ENCODE results near the gene EYS.
"Not testable (repeated sequence)": the region's sequence is repeated elsewhere in the genome, so short reads cannot be mapped to it uniquely, and the experiment has no call there.

EYS gene

DNA sequence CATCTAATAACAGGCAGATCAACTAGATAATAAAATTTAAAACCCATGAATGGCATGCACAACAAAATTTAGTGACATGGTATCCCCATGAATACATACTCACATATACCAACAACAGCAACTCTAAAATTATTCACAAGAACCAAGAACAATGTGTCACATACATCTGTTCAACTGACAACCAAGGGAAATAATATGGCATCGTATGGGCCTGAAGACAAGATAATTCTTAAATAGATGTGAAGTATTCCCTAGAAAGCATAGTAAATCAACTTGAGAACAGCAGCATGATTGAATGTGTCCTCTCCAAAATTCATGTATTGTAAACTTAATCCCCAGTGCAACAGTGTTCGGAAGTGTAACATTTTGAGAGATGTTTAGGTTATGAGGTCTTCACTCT is 635.5 kb downstream of the EYS start:
- no peak for DNase-seq

DNA sequence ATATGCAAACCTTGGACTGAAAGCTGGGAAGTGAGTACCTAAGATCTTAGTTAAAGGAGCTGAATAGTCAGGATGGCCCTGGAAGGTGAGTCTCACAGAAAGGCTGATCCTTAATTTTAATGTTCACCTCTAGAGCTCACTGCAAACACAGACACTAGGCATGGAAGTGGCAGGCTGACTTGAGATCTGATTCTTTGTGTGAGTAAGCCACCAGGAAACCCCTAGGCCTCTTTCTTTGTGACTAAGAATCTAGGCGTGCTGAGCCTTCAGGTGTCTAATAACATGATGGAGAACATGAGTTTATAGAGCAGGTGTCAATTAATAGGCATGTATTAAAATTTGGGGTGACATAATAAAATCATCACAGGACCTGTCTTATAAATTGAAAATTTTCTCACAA is 642.2 kb downstream of the EYS start:
- DNase-seq = no peak

GRCh38 chr6:65059568-65059967 is 647.5 kb downstream of the EYS start:
- DNase-seq = no peak

DNA sequence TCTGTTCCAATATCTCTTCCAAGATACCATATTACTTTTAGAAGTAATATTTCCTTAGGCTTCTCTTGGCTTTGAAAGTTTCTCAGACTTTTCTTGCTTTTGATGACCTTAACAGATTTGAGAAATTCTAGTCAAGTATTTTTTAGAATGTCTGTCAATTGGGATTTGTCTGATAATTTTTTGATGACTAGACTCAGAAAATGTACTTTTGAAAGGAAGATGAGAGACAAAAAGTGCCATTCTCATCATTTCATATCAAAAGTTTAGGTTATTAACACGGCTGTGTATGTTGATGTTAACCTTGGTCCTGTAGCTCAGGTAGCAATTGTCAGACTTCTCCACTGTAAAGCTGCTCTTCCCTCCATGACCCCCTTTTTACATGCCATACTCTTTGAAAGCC is 651.5 kb downstream of the EYS start:
- no peak for DNase-seq

- no peak for DNase-seq
These were observed 654.4 kb downstream of the EYS start for GRCh38 chr6:65052626-65053025.

- no peak for DNase-seq
These were observed 661.2 kb downstream of the EYS start for GRCh38 chr6:65045801-65046200.

DNA sequence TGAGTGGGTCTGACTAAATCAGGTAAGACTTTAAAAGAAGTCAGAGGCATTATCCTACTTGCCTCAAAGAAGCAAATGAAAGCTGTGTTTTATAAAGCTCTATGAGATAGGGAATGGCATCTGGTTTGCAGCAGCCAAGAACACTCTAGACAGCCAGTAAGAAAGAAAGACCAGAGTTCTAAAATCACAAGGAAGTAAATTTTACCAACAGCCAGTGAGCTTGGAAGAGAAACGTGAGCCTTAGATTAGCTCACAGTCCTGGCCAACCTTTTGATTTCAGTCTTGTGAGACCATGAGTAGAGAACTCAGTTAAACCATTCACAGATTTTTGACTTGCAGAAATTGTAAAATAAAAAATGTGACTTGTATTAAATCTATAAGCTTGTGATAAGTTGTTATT is 693.0 kb downstream of the EYS start:
- no peak for DNase-seq

DNA sequence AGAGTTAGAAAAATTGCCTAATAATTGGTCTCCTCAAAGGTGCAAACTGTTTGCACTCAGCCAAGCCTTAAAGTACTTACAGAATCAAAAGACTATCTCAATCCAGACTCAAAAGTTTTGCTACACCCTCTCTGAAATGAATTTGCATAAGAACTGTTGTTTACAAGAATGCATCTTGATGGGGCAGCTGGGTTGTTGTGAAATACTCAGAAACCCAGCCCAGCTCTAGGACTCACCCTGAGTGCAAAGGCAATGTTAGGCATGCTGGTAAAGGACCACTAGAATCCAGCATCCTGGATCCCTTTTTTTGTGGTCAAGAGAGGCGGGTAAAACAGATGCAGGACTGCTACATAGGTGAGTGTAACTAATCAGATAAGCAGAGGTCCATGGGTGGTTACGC is 700.2 kb downstream of the EYS start:
- no peak for DNase-seq

GRCh38 chr6:65004283-65004682 is 702.7 kb downstream of the EYS start:
- DNase-seq = no peak

DNA sequence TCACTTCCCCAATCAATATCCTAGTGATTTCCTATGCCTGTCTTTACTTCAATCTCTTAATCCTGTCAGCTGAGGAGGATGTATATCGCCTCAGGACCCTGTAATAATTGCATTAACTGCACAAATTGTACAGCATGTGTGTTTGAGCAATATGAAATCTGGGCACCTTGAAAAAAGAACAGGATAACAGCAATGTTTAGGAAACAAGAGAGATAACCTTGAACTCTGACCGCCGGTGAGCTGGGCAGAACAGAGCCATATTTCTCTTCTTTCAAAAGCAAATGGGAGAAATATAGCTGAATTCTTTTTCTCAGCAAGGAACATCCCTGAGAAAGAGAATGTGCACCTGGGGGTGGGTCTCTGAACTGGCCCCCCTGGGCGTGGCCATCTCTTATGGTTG is 704.1 kb downstream of the EYS start:
- DNase-seq = not testable (repeated sequence)

DNA sequence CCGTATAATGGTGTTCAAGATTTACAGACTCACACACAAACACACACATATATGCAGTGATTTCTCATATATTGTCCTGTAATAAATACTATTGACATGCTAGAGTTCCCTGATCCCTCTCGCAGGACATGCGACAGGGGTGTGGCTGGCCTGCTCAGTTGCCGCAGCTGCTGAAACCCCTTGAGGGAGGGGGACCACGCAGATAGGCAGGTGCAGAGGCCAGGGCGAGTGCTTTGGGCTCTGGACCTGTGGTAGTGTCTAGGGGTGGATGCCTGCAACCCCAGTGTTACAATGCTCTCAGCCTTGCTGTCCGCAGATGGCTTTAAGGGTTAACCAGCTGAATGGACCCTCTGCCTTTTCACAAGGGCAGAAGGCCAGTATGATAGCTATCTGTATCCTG is 706.2 kb downstream of the EYS start:
- no peak for DNase-seq

DNA sequence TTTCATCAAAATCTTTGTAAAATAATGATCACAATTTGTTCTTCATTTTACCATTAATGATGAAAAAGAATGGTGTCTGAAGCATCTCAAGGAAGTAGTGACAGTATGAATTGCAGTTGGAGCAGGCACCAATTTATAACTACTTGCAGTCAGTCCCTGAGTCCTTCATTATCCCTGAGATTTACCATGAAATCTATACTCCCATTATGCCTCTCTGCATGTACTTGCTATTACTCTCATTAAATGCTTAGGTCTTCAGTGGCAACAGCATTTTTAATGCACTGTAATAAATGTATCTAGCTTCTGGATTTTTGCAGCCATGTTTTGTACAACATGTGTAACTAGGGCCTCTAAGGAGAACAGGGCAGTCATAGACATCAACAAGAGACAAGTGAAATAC is 708.8 kb downstream of the EYS start:
- no peak for DNase-seq

- DNase-seq = no peak
These were observed 710.7 kb downstream of the EYS start for GRCh38 chr6:64996301-64996700.

DNA sequence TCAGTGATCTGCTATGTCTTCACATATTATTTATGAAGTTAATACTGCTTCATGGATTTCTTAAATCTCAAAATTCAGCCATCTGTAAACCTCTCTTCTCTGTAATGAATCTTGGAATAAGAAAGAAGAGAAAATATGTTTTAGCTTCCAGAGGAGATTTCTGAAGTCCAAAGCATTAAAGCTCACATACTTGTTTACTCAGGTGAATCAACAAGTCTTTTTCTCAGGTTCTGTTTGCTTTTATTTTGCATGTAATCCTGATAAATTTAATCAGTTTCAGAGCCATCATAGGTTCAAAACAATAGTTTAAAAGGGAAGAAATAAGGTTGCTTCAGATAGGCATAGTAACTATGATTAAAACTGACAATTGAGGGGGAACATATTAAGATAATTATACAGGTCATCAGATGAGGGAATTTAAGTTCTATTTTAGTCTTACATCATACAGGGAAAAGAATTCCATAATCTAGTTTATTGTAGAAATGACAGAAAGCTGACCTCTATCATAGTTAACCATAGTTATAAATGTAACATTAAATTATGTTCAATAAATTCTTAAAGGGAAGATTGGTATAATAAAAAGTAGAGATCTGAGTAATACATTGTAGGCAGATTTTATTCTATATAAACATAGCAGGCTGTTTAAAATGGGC is 716.2 kb downstream of the EYS start:
- no peak for DNase-seq

- DNase-seq = no peak
These were observed 718.9 kb downstream of the EYS start for GRCh38 chr6:64988148-64988547.

DNA sequence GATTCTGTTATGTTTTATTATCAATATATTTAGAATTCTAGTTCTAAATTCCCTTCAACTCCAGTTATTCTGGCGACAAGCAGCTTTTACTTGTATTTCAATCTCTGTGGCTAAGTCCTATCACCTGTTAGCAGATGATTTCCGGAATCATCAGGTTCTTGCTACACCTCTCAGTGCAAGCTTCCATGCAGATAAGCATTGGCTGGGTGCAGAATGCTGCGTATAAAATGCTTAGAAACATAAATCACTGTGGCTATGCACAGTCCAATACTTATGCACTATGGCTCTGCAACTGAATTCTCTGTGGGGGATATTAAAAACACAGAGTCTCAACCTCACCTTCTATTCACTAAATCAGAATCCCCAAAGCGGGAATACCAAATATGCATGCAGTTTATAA is 720.0 kb downstream of the EYS start:
- DNase-seq = no peak

GRCh38 chr6:64985726-64986125 is 721.3 kb downstream of the EYS start:
- no peak for DNase-seq

DNA sequence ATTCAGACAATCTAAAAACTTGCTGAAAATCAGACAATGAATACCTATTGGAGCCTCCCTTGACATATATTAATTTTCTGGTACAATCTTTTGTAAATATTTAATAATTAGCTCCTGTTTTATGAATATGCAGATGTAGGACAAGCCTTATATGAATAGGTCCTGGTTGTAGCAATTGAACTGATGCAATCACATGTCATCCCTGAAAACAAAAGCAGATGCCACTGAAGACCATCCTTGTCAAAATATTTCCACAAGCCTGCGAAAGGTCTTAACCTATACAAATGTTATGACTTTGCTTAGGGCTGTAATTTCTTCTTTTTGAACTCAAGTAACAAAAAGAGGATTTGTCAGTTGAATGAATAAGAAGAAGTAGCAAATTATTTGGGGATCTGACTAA is 722.1 kb downstream of the EYS start:
- DNase-seq = no peak

DNA sequence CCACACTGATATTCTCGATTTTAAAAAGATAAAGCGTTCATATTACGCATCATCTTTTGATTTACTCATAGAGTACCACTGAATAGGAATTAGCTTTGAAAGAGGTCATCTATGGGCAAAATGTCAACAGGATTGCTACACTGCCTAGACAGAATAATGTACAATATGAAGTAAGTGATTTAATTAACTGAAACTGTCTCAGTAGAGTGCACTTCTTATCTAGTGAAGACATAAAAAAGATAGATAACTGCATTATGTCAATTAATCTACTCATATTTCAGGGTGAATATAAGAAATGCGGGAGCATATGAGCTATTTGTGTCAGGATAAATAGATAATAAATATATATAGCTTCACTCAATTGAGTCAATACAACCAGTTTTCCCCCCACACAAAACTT is 723.9 kb downstream of the EYS start:
- no peak for DNase-seq

GRCh38 chr6:64973142-64973541 is 733.9 kb downstream of the EYS start:
- no peak for DNase-seq

DNA sequence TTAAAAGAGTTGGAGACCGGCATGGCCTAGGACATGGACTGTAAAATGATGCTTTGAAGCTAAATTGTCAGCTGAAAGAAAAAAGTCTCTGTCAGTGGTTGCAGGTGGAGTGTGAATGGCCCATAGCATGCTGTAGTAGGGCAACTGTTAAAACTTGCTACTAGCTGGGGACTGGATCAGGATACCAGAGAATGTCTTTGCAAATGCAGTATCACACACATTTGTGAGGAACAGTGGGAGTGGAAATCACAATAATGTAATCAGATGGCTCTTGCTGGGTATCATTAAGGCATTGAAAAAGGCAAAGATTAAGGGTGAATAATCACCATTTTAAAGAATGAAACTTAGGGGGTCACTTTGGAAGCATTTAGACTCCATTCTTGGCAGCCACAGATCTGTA is 737.9 kb downstream of the EYS start:
- DNase-seq = no peak

GRCh38 chr6:64955435-64955848 is 751.6 kb downstream of the EYS start:
- no peak for DNase-seq

- DNase-seq = no peak
These were observed 757.8 kb downstream of the EYS start for GRCh38 chr6:64949257-64949656.

DNA sequence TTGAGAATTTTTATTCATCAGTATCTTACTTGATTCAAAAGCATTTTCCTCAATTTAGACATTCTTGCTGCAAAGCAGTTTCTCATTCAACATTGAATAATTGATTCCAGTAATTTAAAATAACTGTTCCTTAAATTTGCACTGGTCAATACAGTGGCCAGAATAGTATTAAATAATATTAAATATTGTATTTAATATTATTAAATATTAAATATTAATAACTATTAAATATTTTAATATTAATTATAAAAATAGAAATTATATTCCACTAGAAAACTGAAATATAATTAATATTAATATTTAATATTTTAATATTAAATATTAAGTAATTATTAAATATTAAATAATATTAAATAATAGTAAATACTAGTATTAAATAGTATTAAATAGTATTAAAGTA is 758.8 kb downstream of the EYS start:
- no peak for DNase-seq

DNA sequence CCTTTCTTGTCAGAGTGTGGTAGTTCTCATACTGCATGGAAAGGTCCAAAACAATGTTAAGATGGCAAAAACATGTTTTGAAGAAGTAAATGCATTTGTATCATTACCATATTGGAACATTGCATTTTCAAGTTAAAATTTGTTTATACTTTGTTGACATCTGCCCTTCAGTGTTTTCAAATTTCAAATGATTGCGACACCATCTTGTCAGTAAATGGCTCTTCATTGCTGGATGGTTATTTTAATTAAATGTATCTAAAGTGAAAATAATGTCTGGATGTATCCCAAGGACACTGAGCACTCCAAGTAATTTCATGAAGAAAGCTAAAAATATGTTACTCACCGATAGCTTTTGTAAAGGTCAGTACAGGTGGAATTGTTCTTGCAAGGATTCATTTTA is 761.6 kb downstream of the EYS start:
- DNase-seq = no peak

- DNase-seq = no peak
These were observed 774.5 kb downstream of the EYS start for GRCh38 chr6:64932486-64932885.
